ENCODE data around the gene CITED2.

- TF ChIP-seq POLR2AphosphoS5 (IDR thresholded peaks at IDR 0.05; ENCODE audit: low read depth) (no peak), REST (IDR thresholded peaks at IDR 0.05; ENCODE audit: unreplicated experiment) (no peak), CTCF (conservative IDR thresholded peaks at IDR 0.05; ENCODE audit: low read depth in 2 of 2) (no peak), CREB1 (CRISPR knock-in tag; IDR thresholded peaks at IDR 0.05; ENCODE audit: low read depth) (no peak), ETS1 (IDR thresholded peaks at IDR 0.05) (no peak), EZH2 (IDR thresholded peaks at IDR 0.05; ENCODE audit: low read depth, unreplicated experiment) (no peak), EZH2phosphoT487 (IDR thresholded peaks at IDR 0.05; ENCODE audit: unreplicated experiment) (no peak), ZNF462 (CRISPR knock-in tag; IDR thresholded peaks at IDR 0.05) (no peak), STAT1 (IDR thresholded peaks at IDR 0.05; ENCODE audit: unreplicated experiment) (no peak), ZNF331 (CRISPR knock-in tag; IDR thresholded peaks at IDR 0.05; ENCODE audit: low read depth) (no peak)
Measured at GRCh38 chr6:139361211-139361610, 13.2 kb downstream of the CITED2 start.
